IMR-90 (cell line): ENCODE measurements around the gene DCAF5.

ENCODE experiments used
- BHLHE40 ChIP-seq: fragments of 150-350 bp; IDR thresholded peaks from 2 replicates; pipeline ENCODE4 v1.6.1; 2016; ENCODE audit warnings: mild to moderate bottlenecking, low read depth, low read length
- CEBPB ChIP-seq: IDR thresholded peaks from 2 replicates; pipeline ENCODE4 v1.6.1; 2012; ENCODE audit warnings: low read depth, low read length, improper control_type of control experiment
- CHD1 ChIP-seq: IDR thresholded peaks from 2 replicates; pipeline ENCODE4 v1.6.1; 2012; ENCODE audit warnings: low read depth, low read length, improper control_type of control experiment
- FOS ChIP-seq: fragments of 150-350 bp; IDR thresholded peaks from 2 replicates; pipeline ENCODE4 v1.6.1; 2016; ENCODE audit warnings: low read depth, low read length
- MAFK ChIP-seq: IDR thresholded peaks from 2 replicates; pipeline ENCODE4 v1.6.1; 2012; ENCODE audit warnings: low read depth, low read length, improper control_type of control experiment
- MAZ ChIP-seq: IDR thresholded peaks from 2 replicates; pipeline ENCODE4 v1.6.1; 2012; ENCODE audit warnings: low read depth, mild to moderate bottlenecking, low read length, improper control_type of control experiment, moderate library complexity, borderline replicate concordance
- MXI1 ChIP-seq: IDR thresholded peaks from 2 replicates; pipeline ENCODE4 v1.6.1; 2012; ENCODE audit warnings: low read depth, mild to moderate bottlenecking, low read length, moderate library complexity, borderline replicate concordance
- POLR2A ChIP-seq: IDR thresholded peaks from 2 replicates; pipeline ENCODE4 v1.6.1; 2012; ENCODE audit warnings: mild to moderate bottlenecking, low read depth, low read length
- RAD21 ChIP-seq: IDR thresholded peaks from 2 replicates; pipeline ENCODE4 v1.6.1; 2012; ENCODE audit warnings: low read length, improper control_type of control experiment
- RCOR1 ChIP-seq: IDR thresholded peaks from 2 replicates; pipeline ENCODE4 v1.6.1; 2012; ENCODE audit warnings: mild to moderate bottlenecking, low read length, improper control_type of control experiment; ENCODE audit not compliant: insufficient replicate concordance
- RFX5 ChIP-seq: IDR thresholded peaks from 2 replicates; pipeline ENCODE4 v1.8.0; 2012; ENCODE audit warnings: low read depth, mild to moderate bottlenecking, low read length, moderate library complexity
- SMC3 ChIP-seq: fragments of 150-350 bp; IDR thresholded peaks from 2 replicates; pipeline ENCODE4 v1.6.1; 2016; ENCODE audit warnings: low read depth, mild to moderate bottlenecking, antibody characterized with exemption, low read length, moderate library complexity
- USF2 ChIP-seq: fragments of 150-350 bp; IDR thresholded peaks from 2 replicates; pipeline ENCODE4 v1.6.1; 2017; ENCODE audit warnings: mild to moderate bottlenecking, antibody characterized with exemption, low read length, low read depth
- TF ChIP-seq, protein P1 (sequence below): conservative IDR thresholded peaks from 2 replicates; pipeline ENCODE4 v1.5.1; 2012; ENCODE audit warnings: mild to moderate bottlenecking, low read depth, low read length, improper control_type of control experiment

- no peak for TF ChIP-seq CHD1
- TF ChIP-seq, protein P1, sequence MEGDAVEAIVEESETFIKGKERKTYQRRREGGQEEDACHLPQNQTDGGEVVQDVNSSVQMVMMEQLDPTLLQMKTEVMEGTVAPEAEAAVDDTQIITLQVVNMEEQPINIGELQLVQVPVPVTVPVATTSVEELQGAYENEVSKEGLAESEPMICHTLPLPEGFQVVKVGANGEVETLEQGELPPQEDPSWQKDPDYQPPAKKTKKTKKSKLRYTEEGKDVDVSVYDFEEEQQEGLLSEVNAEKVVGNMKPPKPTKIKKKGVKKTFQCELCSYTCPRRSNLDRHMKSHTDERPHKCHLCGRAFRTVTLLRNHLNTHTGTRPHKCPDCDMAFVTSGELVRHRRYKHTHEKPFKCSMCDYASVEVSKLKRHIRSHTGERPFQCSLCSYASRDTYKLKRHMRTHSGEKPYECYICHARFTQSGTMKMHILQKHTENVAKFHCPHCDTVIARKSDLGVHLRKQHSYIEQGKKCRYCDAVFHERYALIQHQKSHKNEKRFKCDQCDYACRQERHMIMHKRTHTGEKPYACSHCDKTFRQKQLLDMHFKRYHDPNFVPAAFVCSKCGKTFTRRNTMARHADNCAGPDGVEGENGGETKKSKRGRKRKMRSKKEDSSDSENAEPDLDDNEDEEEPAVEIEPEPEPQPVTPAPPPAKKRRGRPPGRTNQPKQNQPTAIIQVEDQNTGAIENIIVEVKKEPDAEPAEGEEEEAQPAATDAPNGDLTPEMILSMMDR, result no peak
- TF ChIP-seq POLR2A, result no peak
- TF ChIP-seq SMC3, result no peak
- TF ChIP-seq MAZ, result no peak
- TF ChIP-seq RFX5, result no peak
- no peak for TF ChIP-seq USF2
- TF ChIP-seq MAFK, result no peak
- TF ChIP-seq CEBPB, result no peak
- TF ChIP-seq RAD21, result no peak
- no peak for TF ChIP-seq FOS
- TF ChIP-seq RCOR1, result no peak
- no peak for TF ChIP-seq MXI1
- TF ChIP-seq BHLHE40, result no peak
Measured at GRCh38 chr14:69141550-69141949, 11.4 kb downstream of the DCAF5 start.
